Hematopoietic multipotent progenitor cell treated with erythropoietin and hydrocortisone succinate and interleukin-3 and kit ligand, for 4 days (in vitro differentiated cells): ENCODE measurements around the gene JPH2.

Experiments used
- DNase-seq: peaks from one replicate; pipeline ENCODE4 v3.0.0-alpha.2; 2015

The JPH2 gene

GRCh38 chr20:44186674-44187053 lies 324 bp downstream of the JPH2 start:
- no peak for DNase-seq

GRCh38 chr20:44186201-44186600 lies 787 bp downstream of the JPH2 start:
- no peak for DNase-seq

- DNase-seq: no peak
These were observed 1.4 kb downstream of the JPH2 start for GRCh38 chr20:44185574-44185973.

DNA sequence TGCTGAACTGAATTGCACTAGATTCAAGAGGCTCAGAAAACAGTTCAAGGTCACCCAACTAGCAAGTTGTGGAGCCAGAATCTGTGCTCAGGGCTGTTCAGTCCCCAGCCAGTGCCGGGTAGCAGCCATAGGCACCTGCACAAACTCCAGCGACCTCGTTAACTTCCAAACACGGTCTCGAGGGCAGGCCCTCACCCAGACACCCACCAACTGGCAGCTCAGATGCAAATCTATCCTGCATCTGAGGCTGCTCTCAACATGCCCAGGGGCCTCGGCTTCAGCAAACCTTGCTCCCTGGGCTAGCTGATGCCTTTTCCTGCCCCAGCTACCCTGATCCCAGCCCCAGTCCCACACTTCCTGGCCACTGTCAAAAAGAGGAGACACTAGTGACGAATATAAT lies 3.7 kb downstream of the JPH2 start:
- no peak for DNase-seq

DNA sequence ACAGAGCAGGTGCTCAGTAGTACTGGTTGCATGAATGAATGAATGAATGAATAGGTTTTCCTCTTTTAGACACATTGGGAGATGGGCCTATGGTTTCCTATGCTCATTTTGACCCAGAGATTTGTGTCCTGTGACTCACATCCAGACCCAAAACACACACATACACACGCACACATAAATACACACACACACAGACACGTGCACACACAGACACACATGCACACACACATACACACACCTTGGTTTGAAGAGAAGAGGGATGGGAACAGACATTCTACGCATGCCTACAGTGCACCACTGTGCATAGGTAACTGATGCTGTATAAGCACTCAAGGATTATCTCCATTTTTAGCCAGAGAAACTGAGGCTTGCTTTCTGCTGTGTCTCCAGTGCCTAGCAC lies 4.1 kb downstream of the JPH2 start:
- no peak for DNase-seq

GRCh38 chr20:44182135-44182765 lies 4.7 kb downstream of the JPH2 start:
- DNase-seq: no peak

- DNase-seq: no peak
These were observed 5.4 kb downstream of the JPH2 start for GRCh38 chr20:44181611-44182010.

- no peak for DNase-seq
These were observed 6.2 kb downstream of the JPH2 start for GRCh38 chr20:44180814-44181213.

- DNase-seq: no peak
These were observed 10.0 kb downstream of the JPH2 start for GRCh38 chr20:44176833-44177534.

DNA sequence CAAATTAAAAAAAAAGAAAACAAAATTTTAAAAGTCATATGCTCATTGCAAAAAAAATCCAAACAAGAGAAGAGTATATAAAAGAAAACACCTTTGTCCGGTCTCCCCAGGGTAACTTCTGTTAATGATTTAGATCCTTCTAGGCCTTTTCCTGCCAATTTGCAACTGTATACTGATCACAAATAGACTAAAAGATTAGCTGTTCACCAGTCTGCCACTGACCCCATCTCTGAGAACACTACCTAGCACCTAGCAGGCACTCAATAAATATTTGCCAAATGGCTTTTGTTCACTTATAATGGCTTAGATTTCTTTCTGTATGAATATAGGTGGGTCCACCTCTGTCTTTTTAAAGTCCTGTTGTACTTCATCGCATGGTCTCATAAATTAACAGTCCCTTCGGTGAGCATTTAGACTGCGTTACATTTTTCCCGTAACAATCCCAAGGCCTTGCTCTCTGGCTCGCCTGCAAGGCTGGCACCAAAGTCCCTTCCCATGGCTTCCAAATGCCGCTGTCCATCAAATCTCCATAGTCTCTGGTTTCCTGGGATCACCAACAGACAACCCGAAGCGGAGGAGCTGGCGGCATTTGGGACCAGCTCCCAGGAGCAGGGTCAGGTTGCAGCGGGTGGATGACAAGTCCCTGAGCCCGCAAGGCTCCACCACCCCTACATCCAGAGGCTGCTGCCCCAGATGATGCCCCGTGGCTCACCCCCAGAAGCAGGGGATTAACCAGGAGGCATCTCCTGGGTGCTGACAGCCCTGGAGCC lies 11.8 kb downstream of the JPH2 start:
- DNase-seq: no peak

DNA sequence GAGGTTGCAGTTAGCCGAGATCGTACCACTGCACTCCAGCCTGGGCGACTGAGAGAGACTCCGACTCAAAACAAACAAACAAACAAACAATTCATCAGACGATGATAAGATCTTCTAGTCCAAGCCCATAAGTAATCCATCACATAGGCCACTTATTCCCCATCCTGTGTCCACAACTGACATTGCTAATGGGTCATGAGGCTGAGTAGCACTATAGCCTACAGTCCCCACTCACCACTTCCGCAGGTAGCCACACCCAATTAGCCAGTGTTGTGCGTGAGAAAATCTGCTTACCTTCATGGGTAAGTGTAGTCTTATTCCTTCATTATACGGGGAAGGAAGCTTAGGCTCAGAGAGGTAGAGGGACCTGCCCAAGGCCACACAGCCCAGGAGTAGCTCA lies 13.1 kb downstream of the JPH2 start:
- DNase-seq: no peak

DNA sequence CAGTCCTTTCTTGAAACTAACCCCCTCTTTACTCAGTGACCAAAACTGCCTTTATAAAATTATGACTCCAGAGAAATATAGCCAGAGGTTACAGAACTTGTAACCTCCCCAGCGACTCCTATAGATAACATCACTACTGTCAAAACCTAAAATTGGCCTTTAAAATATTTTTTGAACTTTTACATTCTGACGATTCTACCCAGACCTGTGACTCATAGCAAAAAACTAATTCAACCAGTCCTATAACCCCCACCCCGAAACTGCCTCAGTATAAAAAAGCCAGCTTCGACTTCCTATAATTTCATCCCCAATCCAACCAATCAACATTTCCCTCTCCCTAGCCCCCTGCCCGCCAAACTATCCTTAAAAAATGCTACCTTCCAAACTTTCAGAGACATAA lies 13.9 kb downstream of the JPH2 start:
- no peak for DNase-seq

- no peak for DNase-seq
These were observed 14.4 kb downstream of the JPH2 start for GRCh38 chr20:44172572-44172950.

DNA sequence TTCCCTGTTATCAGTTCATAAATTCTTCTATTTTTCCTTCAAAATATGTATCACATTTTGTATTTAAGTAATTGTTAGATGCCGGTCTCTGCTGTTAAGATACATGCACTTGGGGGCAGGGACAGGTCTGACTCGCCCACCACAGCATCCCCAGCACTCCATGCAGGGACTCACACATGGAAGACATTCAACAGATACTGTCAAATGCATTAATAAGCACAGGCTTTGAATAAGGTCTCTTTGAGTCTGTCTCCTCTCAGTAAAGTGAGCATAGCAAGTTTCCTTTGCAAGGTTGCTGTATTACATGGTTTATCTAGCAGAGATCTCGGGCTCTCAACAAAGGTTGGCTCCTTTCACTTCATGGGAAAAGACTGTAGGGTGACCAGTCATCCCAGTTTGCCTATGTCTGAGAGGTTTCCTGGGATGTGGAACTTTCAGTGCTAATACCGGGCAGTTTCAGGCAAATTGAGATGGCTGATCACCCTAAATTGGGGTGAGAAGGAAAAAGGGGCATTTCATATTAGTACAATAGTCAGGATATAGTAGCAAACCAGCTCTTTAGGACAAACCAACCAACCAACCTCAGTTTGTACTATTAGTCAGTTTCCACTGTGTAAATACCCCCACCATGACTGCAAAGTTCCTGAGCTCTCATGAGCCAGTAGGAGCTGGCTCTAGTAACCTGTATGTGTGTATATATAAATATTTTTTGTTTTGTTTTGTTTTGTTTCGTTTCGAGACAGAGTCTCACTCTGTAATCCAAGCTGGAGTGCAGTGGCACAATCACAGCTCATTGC lies 15.0 kb downstream of the JPH2 start:
- DNase-seq: no peak

DNA sequence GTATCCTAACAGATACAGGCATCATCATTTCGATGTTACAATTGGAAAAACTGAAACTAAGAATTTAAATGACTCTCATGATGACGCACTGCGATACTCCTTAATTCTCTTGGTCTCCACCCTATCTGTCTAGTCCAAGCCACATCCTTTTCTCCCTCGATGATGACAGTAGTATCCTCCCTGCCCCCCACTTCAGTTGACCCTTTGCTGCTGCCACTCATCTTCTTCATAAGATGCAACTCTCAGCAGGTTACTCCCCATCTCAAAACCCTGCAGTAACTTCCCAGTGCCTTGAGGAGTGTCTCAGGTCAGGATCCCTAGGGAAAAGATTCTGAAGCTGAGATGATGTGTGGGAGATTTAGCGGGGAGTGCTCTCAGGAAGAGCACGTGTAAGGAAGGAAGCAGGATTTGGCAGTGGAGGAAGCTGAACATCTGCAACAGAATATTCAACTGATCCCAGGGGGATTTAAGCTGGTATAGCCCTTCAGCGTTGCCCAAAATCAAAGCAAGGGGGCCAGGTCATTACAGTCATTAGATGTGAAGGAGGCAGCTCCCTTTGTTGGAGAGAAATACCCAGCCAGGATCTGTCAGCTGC lies 16.1 kb downstream of the JPH2 start:
- DNase-seq: no peak

GRCh38 chr20:44167736-44168135 lies 19.3 kb downstream of the JPH2 start:
- DNase-seq: no peak

GRCh38 chr20:44166477-44166876 lies 20.5 kb downstream of the JPH2 start:
- no peak for DNase-seq

- DNase-seq: no peak
These were observed 21.0 kb downstream of the JPH2 start for GRCh38 chr20:44166008-44166407.

DNA sequence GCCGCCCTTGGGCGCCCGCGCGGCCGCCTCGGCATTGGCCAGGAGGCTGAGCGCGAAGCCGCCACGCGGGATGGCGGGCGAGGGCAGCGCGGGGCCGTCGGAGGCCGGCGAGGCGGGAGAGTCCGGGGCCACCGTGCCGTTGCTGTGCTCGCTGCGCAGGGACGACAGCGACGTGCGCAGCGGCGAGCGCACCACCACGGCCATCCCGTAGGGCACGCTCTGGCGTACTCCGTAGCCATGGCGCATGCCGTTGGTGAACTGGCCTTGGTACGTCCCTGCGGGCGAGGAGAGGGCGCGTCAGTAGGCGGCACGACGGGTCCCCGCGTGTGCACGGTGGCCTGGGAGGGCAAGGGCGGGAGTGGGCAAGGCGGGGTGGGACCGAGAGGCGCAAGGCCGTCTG lies 26.9 kb downstream of the JPH2 start:
- no peak for DNase-seq

- no peak for DNase-seq
These were observed 27.3 kb downstream of the JPH2 start for GRCh38 chr20:44159711-44160110.

DNA sequence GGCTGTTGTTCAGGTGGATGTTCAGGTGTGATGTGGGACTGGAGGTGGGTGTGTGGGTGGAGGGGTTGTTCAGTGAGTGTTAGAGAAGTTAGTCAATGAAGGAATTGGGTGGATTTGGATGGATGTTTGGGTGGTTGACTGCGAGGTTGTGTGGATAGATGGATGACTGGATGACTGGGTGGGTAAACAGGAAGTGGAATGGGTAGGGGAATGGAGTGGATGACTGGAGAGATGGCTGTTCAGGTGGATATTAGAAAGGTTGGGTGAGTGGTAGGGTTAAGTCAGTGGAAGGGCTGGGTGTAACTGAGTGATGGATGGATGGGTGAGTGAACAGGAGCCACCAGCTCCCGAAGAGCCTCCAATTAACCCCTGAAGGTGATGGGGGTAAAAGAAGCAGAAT lies 27.9 kb downstream of the JPH2 start:
- no peak for DNase-seq

DNA sequence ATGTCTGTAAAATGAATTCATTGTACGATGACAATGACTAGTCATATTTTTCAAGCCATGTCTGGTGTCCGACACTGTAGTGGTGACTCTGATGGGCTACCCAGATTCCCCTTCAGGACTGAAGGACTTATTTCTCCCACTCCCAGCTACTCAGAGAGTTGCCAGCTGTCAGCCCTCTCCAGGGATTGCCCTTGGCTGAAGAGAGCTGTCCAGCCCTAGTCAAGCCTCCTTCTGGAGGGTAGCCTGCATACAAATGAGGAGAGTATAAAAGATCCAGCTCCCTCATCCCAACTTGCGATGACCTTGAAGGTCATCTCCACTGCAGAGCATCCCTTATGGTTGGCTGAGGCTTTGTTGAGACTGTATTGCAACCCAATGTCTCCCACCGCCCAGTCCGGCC lies 29.9 kb downstream of the JPH2 start:
- DNase-seq: no peak

DNA sequence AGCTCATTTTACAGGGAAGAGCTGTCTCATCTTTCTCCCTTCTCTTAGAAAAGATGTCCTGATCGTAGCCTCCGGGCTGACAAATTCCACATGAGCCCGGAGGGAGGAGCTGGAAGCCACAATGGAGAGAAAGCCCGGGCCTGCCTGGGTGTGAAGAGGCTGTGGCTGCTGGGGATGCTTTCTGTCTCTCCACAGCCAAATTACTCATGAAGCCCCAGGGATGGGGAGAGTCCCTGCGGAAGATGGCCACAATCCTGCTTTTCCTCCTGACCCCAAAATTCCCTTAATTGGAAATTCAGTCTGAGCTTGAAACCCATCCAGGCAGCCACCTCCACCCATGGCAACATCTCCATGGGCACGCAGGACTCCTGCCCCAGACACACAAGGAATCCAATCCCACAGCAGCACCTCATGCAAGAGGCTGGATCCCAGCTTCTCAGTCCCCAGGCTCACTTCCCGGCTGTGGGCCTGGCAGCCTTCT lies 32.4 kb downstream of the JPH2 start:
- DNase-seq: no peak
